Measurements from ENCODE around the gene CATSPERE.

GRCh38 chr1:244473059-244473605, 12.1 kb downstream of the CATSPERE start:
- TF ChIP-seq CTCF (IDR thresholded peaks at IDR 0.05; ENCODE audit: low read length) (no peak), EZH2 (IDR thresholded peaks at IDR 0.05; ENCODE audit: borderline replicate concordance, low read length) (no peak)

All from OCI-LY1 (cell line).